SK-N-MC (cell line): ENCODE results near the gene METRNL.
"Not testable (repeated sequence)": the region's sequence is repeated elsewhere in the genome, so short reads cannot be mapped to it uniquely, and the experiment has no call there.

Experiments used
- DNase-seq: peaks from one replicate; pipeline ENCODE4 v3.0.0-alpha.2; 2011; ENCODE audit warnings: low read depth, low spot score
- H3K27ac ChIP-seq: fragments of 200-600 bp; sonication (generic); 2 replicates; pipeline ENCODE4 v1.5.1; 2016; ENCODE audit warnings: mixed run types
- H3K36me3 ChIP-seq: fragments of 200-600 bp; sonication (generic); 2 replicates; pipeline ENCODE4 v1.6.1; 2017; ENCODE audit warnings: antibody characterized with exemption, low read length, mixed read lengths; ENCODE audit not compliant: insufficient read depth
- H3K4me3 ChIP-seq: fragments of 200-600 bp; sonication (generic); 2 replicates; pipeline ENCODE4 v1.5.1; 2016
- H3K9ac ChIP-seq: fragments of 200-600 bp; sonication (generic); 2 replicates; pipeline ENCODE4 v1.8.0; 2017; ENCODE audit warnings: mixed run types, mixed read lengths; ENCODE audit not compliant: insufficient read length
- H3K9me3 ChIP-seq: fragments of 200-600 bp; sonication (generic); 2 replicates; pipeline ENCODE4 v1.6.1; 2017; ENCODE audit warnings: low read depth, mild to moderate bottlenecking, antibody characterized with exemption, low read length, moderate library complexity, mixed read lengths
- EZH2 ChIP-seq: fragments of 200-600 bp; sonication (generic); IDR thresholded peaks from one replicate; pipeline ENCODE4 v1.6.1; 2017; ENCODE audit warnings: antibody characterized with exemption
- FOXP2 ChIP-seq: optimal IDR thresholded peaks from 2 replicates; pipeline ENCODE3; 2011; ENCODE audit warnings: mild to moderate bottlenecking, moderate library complexity; ENCODE audit not compliant: insufficient read depth; ENCODE audit errors: extremely low read length, control extremely low read depth
- POLR2AphosphoS5 ChIP-seq: IDR thresholded peaks from 2 replicates; pipeline ENCODE4 v1.6.1; 2012; ENCODE audit warnings: mild to moderate bottlenecking, low read depth, low read length, borderline replicate concordance

METRNL gene

DNA sequence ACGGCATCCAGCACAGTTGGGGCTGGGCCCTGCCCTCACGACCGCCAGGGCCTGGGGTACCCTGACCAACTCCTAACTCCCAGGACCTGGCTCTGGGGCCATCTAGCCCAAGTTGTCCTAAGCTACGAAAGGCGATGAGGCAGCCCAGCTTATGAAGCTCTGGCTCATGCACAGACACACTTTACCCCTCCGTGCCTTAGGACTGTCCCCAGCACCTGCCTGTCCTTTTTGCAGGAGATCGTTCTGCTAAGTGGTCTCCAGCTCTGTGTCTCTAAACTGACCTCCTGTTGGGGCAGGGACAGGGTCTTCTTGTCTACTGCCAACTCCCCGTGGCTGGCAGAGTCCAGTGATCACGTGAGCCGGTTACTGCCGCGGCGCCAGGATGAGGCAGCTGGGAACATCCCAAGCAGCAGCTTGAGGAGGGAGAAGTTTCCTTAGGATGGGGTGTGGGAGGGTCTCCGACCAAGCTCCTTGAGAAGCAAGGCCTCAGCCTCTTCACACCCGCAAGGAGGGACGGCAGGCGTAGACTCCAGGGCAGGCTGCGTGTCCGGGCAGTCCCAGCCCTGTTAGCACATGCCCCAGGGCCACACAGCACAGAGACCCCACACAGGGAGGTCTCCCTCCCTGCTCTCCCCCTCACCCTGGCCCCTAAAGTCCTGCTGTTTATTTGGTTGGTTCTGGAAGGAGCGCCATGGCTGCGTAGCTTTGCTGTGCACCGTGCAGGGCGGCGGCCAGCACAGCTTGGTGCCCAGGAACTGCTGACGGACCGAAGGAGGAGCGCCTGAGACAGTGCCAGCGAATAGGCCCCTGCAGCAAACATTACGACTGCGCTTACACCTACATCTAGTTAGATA lies 16.4 kb upstream of the METRNL start:
- H3K9me3 ChIP-seq = no peaks in the 10 kb centered on the region
- H3K27ac ChIP-seq = no peak overlapping the region
- H3K9ac ChIP-seq = no peak overlapping the region
- no peak for DNase-seq
- TF ChIP-seq EZH2 (no peak), POLR2AphosphoS5 (no peak), FOXP2 (no peak)
- no peak overlapping the region for H3K4me3 ChIP-seq
- no peaks in the 10 kb centered on the region for H3K36me3 ChIP-seq

DNA sequence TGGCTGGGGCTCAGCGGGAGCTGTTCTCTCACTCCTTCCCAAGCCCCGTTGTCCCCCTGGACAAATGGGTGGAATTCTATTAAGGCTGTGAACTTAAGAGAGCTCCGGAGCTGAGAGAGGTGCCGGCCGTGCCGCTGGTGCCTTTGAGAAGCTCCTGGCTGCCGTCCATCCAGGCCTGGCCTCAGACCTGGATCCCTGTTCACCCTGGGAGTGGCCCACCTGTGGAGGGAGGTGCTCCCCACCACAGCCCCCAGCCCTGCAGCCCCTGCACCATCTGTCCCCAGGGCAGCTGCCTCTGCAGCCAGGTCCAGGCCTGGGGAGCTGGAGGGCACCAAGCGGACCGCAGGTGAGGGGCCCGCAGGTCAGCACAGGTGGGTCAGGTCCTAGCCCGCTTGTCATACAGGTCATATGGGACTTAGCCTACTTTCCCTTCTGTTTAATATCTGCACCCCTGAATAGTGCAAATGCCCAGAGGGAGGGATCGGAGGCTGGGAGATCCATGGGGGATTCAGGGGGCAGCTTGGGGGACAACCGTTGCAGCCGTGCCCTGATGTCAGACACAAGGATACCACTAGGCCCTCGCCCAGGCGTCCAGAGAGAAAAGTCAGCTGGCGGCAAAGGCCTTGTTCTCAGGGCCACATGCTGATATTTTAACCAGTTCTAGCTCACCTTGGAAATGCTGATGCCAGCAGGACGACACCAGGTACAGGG lies 15.2 kb upstream of the METRNL start:
- H3K9ac ChIP-seq = no peak overlapping the region
- H3K36me3 ChIP-seq = no peaks in the 10 kb centered on the region
- no peaks in the 10 kb centered on the region for H3K9me3 ChIP-seq
- no peak for TF ChIP-seq POLR2AphosphoS5
- TF ChIP-seq FOXP2 = no peak
- no peak for TF ChIP-seq EZH2
- no peak overlapping the region for H3K27ac ChIP-seq
- no peak for DNase-seq
- no peak overlapping the region for H3K4me3 ChIP-seq

DNA sequence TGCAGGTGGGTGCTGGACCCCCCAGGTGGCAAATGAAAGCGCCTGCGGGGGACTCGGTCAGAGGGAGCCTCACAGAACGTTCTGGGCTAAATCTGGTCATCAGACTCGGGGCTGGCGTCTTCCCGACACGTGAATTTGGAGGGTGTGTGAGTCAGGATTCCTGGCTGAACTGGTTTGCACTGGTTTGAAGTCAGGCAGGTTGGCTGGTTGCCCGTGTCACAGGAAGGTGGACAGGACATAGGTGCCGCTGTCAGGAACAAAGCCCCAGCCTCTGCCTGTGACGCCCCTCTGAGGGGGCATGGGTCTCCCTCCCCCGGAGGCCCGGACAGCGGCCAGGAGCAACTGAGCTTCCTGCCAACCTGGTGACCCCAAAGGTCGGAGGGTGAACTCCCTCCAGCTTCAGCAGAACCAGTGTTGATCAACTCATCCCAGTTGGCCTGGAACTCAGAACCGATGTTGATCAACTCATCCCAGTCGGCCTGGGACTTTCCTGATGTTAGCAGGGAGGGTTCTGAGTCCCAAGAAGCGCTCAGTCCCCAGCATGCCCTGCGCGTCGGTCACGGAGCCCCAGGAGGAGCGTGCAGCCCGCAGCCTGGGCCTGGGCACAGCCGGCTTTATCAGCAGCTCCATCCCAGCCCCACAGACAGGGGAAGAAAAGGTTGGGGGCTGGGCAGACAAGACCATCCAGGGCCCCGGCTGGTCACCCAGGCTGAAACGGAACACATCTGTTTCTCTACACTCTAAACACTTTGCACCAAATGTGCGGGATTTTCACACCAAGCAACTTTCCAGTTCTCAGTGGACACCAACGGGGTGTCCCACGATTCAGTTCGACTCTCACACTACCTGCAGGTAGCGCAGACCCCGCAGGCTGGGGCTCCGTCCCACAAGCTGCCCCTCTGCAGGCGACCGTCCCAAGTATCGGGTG lies 14.4 kb upstream of the METRNL start:
- TF ChIP-seq EZH2 (no peak), POLR2AphosphoS5 (no peak), FOXP2 (no peak)
- no peak for DNase-seq
- H3K9me3 ChIP-seq = no peaks in the 10 kb centered on the region

DNA sequence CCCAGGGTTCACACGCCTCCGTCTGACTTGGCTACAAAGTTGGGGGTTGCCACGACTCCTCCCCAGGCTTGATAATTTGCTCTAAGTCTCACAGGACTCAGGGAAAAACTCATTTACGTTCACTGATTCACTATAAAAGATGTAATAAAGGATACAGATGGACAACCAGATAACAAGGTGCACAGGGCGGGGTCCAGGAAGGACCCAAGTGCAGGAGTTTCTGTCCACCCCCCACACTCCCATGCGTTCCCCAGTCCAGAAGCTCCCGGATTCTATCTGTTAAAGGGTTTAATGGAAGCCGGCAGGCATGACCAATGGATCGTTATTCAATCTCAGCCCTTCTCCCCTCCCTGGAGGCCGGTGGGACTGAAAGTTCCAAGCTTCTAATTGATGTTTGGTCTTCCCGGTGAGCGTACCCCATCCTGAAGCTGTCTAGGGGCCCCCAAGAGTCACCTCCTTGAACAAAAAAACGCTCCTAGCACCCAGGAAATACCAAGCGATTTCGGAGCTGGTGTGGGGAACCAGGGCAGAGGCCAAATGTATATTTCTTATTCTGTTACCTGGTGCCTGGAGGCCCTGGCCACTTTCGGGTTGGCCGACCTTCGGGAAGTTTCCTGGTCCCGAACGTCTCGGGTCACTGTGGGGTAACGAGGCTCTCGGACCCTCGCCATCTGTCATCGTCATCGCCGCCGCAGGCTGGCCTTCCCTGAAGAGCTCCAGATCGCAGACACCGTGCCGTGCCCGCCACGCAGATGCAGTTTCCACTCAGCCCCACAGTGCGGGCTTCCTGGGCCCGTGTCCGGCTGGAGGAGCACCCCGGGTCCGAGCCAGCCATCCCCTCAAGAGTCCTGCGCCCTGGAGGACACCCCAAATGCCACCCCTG lies 13.5 kb upstream of the METRNL start:
- no peak overlapping the region for H3K9ac ChIP-seq
- no peak for TF ChIP-seq FOXP2
- no peak for TF ChIP-seq POLR2AphosphoS5
- no peak for TF ChIP-seq EZH2
- H3K9me3 ChIP-seq = no peaks in the 10 kb centered on the region
- DNase-seq = no peak
- H3K36me3 ChIP-seq = no peaks in the 10 kb centered on the region
- H3K4me3 ChIP-seq = no peak overlapping the region
- no peak overlapping the region for H3K27ac ChIP-seq

More for the DNA sequence above, 14.4 kb upstream of the METRNL start:
- Histone ChIP-seq H3K27ac (no peak overlapping the region), H3K4me3 (no peak overlapping the region), H3K36me3 (no peaks in the 10 kb centered on the region), H3K9ac (no peak overlapping the region)

- not testable (repeated sequence) for H3K9me3 ChIP-seq, H3K4me3 ChIP-seq, H3K27ac ChIP-seq, DNase-seq, H3K36me3 ChIP-seq, H3K9ac ChIP-seq
Measured at GRCh38 chr17:83066543-83066890, 12.9 kb upstream of the METRNL start.

DNA sequence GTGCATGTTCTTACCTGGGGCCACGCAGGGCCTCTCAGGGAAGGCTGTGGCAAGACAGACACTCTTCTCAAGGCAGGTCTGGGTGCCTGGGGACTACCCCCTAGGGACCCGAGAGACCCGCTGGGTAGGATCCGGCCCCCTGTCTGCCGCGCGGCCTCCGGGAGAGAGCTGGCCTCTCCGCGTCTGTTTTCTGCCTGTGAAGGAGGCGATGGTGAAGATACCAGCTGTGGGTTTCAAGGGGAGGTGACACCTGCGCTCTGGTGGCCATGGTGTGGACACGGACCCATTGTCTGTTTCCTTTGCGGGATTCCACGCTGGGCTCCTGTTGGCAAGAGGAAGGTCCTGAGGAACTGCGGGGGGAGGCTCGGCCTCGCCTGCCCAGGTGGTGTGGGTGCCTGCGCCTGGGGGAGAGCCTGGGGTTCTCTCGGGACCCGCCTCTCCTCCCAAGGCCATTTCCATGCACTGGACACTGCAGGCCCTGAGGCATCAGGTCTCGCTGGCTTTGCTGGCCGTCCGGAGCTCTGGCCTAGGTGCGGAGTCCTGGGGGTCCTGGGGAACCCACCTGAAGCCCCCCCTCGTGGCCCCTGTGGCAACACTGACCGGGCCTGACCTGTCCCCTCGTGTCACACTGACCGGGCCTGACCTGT lies 12.2 kb upstream of the METRNL start:
- TF ChIP-seq FOXP2 = no peak
- no peak for TF ChIP-seq POLR2AphosphoS5
- TF ChIP-seq EZH2 = no peak
- Histone ChIP-seq H3K9me3 (no peaks in the 10 kb centered on the region), H3K9ac (no peak overlapping the region), H3K27ac (no peak overlapping the region), H3K36me3 (no peaks in the 10 kb centered on the region), H3K4me3 (no peak overlapping the region)
- no peak for DNase-seq

DNA sequence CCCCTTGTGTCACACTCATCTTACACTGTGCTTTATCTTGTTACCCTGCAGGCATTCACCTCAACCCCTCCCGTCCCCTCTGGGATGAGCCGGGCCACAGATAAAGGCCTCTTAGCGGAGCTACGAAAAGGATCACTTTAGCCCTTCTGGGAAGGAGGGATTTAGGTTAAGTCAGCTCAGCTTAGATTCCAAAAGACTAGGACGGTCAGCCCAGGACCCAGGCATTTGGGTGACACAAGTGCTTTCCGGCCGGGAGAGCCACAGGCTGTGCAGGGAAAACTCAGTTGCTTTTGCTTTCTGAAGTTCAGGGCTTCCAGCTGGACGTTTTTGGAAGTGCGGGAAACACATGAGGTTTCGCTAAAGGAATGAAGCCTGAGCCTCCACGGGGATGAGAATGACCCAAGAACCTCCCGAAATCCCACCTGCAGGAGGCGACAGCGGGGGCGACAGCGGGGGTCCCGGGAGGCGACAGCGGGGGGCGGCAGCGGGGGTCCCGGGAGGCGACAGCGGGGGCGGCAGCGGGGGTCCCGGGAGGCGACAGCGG lies 11.6 kb upstream of the METRNL start:
- H3K4me3 ChIP-seq = no peak overlapping the region
- DNase-seq = no peak
- no peaks in the 10 kb centered on the region for H3K36me3 ChIP-seq
- no peak overlapping the region for H3K27ac ChIP-seq
- TF ChIP-seq FOXP2 (no peak), EZH2 (no peak), POLR2AphosphoS5 (no peak)
- no peak overlapping the region for H3K9ac ChIP-seq
- H3K9me3 ChIP-seq = no peaks in the 10 kb centered on the region
